ENCODE measurements around the gene PIP5K1C. TPM values are rescaled to one million over a fixed set of nuclear protein-coding genes. Genes with fewer than 3 reads are reported as not detected.

Gene PIP5K1C
- total RNA-seq, 1 experiment from 2014 or later: 26.9 TPM

GRCh38 chr19:3673506-3674439, 26.5 kb downstream of the PIP5K1C start:
- DNase-seq (ENCODE audit: low read depth, low spot score) (no peak), ATAC-seq (no peak)
- Histone ChIP-seq H3K27me3 (ENCODE audit: insufficient read depth, low read length) (no peaks in the 10 kb centered on the region), H3K4me2 (ENCODE audit: low read length) (no peak overlapping the region), H3K27ac (ENCODE audit: low read depth, low read length) (no peak overlapping the region), H3K9ac (ENCODE audit: low read length) (no peak overlapping the region), H4K20me1 (ENCODE audit: insufficient read depth) (no peaks in the 10 kb centered on the region), H3K4me3 (replicated peaks in 1 of 2; ENCODE audit: low read depth in 1 of 2, low read length in 2 of 2) (no peak overlapping the region), H3K36me3 (ENCODE audit: control insufficient read depth in 1 of 2, insufficient read depth in 2 of 2, low read length in 2 of 2) (no peaks in the 10 kb centered on the region), H3K9me2 (ENCODE audit: insufficient read depth) (no peaks in the 10 kb centered on the region), H3K4me1 (ENCODE audit: control insufficient read depth in 1 of 2, insufficient read depth in 2 of 2, low read length in 2 of 2) (no peaks in the 10 kb centered on the region), H3K79me2 (ENCODE audit: insufficient read depth, low read length) (no peaks in the 10 kb centered on the region; the same call in 1 of the 2 replicates), H3K9me3 (ENCODE audit: control insufficient read depth in 1 of 2, insufficient read depth in 1 of 2, low read depth in 1 of 2, low read length in 2 of 2) (no peaks in the 10 kb centered on the region), H2AFZ (ENCODE audit: low read depth, low read length, poor library complexity, severe bottlenecking) (no peak overlapping the region)
- ChIA-PET RAD21 (ENCODE audit: low non-redundant PET in 1 of 2, low total read pairs in 2 of 2, uncharacterized antibody in 2 of 2, unreplicated experiment in 2 of 2) (no interaction called here), CTCF (no interaction called here), POLR2A (no interaction called here)
- intact Hi-C loops (cut with micrococcal nuclease): no loop called here
- BruUV-seq (replicated peaks): no TSS peak
- TF ChIP-seq ZFX (IDR thresholded peaks at IDR 0.05) (no peak), EZH2 (IDR thresholded peaks at IDR 0.05) (no peak), ELF1 (IDR thresholded peaks at IDR 0.05; ENCODE audit: borderline replicate concordance, low read depth) (no peak), CBX3 (IDR thresholded peaks at IDR 0.05; ENCODE audit: low read depth) (no peak), REST (IDR thresholded peaks at IDR 0.05; ENCODE audit: low read depth) (no peak), MAX (IDR thresholded peaks at IDR 0.05) (no peak), RAD21 (IDR thresholded peaks at IDR 0.05; ENCODE audit: low read depth) (no peak), EZH2phosphoT487 (IDR thresholded peaks at IDR 0.05; ENCODE audit: borderline replicate concordance) (no peak), TCF7L2 (IDR thresholded peaks at IDR 0.05; ENCODE audit: borderline replicate concordance, extremely low read depth, insufficient read depth, insufficient read length) (no peak)
